SK-N-DZ (cell line): Measurements from ENCODE around the gene IL27RA.

Experiments
- DNase-seq: peaks from one replicate; pipeline ENCODE4 v3.0.0-alpha.2; 2015; ENCODE audit warnings: low spot score

IL27RA gene

DNA sequence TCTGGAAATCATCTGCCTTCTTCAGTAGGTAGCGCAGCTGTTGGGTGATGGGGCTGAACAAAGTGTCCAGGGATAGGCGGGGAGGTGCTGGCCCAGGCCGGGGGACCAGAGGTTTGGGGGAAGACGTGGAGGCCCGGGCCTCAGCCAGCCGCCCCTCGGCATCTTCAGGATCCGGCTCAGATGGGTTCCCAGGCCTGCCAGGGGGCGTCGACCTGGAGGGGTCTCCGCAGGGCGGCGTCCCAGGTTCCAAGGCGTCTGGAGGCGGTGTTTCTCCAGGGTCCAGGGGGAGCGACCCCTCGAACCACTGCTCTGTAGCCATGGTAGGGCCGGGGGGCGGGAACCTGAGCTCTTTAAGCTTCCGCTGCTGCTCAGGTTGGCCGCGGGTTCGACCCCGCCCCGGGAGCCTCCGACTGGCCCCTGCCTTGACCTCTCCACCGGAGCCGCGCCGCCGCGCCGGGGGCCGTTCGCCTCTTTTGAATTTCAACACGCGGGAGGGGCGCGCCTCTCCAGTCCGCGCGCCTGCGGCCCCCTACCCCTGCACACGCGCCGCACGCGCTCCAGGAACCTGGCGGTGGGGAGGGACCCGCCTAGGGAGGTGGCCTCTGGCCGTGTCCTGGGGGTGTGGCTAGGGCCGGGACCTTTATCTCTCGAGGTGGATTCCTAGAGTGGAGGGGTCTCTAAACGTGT lies 53.9 kb downstream of the IL27RA start, which contains the start of gene C19orf67:
C19orf67 (minus strand) TSS at position 475 of the 687 bp plus-strand sequence; CDS start at position 319, 156 bp downstream.
- DNase-seq = no peak

DNA sequence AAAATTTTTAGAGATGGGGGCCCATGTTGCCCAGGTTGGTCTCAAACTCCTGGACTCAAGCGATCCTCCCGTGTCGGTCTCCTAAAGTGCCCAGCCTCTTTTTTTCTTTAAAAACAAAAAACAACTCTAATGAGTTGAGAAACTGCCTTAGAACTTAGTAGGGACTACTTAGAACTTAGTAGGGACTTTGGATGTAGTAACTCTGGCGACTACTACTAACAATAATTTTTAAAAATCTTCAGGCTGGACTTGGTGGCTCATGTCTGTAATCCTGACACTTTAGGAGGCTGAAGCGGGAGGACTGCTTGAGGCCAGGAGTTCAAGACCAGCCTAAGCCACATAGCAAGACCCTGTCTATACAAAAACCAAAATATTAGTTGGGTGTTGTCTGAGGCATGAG lies 54.5 kb downstream of the IL27RA start:
- DNase-seq = no peak

DNA sequence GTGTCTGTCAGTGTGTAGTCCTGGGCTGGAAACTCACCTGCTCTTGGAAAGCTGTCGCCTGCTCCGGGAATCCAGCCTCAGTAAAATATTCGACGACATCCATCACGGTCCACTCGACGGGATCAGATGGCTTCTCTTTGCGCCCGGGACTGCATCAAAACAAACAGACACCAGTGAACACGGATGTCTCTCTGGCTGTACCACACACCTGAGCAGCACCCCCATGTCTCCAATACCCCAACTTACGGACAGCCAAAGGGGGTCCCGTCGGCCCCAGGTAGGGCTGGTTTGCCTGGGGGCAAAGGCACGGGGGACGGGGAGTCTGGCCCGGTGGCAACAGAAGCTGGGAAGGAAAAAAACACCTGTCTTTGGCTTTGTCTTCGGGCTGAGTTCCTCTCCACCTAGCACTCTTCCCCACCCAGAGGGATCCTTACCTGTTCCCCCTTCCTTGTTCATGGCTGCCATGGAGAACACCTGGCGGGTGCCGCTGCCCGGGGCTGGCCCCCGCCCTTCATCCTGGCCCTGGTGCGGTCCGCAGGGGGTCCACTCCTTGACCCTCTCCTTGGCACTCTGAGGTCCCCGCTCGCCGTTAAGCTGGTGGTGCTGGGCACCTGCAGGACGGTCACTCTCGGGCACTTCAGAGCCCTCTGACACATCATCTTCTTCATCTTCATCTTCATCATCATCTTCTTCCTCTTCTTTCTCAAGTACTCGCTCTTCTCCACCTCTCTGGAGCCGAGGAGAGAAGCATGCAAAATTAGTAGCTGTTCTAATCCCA lies 57.3 kb downstream of the IL27RA start:
- DNase-seq = no peak

DNA sequence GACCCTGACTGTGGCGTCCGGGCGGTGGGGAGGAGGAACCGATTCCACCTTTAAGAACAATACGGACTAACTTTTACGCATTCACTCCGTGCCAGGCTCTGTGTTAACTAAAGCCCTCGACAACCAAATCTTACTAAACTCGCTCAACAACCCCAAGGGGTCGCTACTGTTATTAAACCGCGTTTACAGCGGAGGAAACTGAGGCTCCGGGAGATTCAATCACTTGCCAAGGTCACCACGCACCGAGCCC lies 57.8 kb downstream of the IL27RA start:
- DNase-seq = no peak

DNA sequence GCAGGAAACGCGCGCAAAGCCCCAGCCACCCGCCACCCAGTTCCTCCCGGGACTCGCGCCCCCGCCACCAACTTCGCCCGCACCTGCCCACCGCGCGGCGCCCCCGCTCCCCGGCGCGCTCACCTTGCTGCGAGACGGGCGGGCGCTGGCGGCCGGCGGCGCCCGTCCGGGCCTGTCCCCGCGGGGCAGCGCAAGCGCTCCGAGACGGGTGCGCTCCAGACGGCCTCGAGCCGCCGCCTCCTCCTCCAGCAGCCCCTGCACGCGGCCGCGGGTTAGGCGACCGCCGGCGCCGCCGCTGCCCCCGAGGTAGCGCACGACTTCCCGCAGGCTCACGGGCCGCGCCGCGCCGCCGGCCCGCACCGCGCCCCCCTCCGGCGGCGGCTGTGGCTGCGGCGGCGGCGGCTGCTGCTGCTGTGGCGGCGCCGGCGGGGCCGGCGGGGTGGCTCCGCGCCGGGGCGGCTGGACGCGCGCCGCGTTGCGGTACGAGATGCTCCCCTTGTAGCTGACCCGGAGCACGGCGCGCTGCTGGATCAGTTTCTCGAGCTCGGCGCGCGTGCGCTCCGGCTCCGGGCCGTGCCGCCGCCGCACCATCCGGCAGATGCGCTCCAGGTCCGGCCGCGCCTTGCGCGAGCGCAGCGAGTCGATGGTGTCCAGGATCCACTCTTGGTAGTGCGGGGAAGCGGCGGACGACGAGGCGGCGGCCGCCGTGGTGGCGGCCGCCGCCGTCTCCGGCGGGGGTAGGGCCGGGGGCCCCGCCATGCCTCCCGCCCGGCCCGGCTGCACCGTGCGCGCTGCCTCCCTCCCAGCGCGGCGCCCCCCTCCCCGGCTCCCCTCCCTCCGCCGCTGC lies 58.3 kb downstream of the IL27RA start:
- DNase-seq = peak; percentile 32

DNA sequence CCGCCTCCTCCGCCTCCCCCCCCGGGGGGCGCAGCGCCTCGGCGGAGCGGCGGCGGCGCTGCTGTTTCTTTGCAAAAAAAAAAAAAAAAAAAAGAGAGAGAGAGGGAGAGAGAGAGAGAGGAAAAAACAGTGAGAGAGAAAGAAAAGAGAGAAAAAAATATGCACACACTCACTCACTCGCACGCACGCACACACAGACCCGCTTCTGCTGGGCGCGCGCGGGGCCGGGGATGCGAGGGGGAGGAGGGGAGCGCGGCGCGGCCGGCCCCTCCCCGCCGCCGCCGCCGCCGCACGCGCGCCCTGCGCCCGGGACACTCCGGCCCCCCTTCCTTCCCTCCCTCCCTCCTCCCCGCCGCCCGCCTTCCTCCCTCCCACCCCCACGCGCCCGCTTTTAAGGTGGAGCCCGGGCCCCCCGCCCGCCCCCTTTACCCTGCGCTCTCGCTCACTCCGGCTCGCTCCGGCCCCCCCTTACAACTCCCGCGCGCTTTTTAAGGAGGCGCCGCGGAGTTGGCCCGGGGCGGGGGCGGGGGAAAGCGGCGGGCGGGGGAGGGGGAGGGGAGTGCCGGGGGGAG lies 59.0 kb downstream of the IL27RA start, which contains the start of gene SAMD1:
SAMD1 (minus strand) TSS at position 243 of the 572 bp plus-strand sequence.
- peak; percentile 76 for DNase-seq

DNA sequence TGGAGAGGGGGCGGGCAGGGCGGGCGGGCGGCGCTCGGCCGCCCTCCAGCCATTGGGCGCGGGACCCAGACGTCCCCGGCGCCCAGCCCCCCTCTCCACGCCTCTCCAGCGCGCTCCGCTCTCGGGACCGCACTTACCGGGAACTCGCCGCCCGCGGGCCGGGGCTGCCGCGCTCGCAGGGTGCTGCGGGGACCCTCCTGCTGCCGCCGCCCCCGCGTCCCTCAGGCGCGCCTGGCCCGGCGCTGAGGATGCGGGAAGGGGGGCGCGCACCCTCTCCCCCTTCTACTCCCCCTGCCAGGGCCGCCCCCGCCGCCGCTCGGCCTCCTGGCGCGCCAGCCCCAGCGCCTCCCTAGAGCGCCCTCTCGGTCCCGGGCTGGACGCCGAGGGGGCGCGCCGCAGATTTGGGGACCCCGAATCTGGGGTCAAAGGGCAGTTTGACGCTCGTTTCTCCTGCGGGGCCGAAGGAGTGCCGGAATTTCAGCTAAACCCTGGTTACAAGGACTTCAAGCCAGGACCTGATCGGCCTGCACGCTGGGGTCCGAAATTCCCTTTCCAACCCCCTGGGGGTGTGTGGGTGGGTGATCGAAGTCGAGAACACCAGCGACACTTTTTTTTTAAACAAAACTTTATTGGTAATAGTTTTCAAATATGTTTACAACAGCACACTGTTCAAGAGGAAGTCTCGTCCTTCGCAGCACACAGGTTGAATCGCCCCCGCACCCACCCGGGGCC lies 59.7 kb downstream of the IL27RA start:
- peak; percentile 73 for DNase-seq

DNA sequence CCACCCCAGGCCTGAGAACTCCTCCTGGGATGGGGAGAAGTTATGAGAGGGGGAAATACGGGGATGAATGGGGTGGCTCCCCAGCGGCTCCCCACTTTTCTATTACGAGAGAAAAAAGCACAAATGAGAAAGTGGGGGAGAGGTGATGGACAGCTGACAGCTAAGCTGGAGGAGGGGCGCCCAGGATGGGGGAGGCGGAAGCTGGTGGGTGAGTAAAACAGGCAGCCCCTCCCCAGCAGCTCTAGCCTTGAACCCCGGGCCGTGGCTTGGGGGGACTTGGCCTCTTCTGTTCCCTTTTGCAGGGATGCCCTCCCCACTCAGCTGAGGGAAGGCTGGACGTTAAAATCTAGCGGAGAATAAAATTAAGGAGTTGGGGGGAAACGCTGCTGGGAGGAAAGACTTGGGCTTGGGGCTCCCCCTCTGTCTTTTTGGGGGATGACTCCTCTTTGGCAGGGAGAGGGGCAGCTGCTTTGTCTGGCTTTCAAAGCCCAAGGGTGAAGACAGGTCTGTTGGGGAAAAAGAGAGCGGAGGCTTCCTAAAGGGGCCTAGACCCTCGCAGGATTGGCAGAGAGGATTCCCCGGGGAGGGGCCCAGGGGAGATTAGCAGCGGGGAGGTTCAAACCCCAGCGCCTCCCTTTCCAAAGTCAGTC lies 60.4 kb downstream of the IL27RA start:
- DNase-seq = no peak

DNA sequence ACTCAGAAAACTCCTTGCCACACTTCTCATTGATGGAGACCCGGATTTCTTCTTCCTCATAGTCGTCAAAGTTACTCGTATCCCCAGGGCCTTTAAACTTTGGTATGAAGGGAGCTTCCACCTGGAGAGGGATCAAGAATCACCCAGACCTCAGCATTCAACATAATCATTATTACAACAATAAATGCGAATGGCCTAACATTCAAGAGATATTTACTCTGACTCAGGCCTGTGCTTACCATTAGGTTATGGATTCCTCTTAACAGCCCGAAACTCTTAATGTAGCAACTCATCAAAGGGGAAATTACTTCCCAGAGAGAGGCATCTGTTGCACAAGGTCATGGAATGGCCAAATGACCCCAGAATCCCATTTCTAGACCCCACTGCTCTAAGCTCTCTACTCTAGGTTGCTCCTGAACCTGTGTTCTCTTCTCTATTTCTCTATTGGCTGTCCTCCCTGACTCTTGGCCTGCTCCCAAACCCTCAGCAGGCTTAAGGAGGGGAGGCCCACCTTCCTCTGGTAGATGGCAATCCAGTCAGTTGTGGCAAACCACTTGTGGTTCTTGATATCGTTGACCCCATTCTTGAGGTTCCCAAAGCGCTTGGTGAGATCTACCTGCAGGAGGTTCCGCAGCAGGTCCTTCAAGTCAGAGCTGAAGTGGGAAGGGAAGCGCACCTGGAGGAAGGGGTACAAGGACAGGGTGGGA lies 61.7 kb downstream of the IL27RA start:
- DNase-seq = no peak

DNA sequence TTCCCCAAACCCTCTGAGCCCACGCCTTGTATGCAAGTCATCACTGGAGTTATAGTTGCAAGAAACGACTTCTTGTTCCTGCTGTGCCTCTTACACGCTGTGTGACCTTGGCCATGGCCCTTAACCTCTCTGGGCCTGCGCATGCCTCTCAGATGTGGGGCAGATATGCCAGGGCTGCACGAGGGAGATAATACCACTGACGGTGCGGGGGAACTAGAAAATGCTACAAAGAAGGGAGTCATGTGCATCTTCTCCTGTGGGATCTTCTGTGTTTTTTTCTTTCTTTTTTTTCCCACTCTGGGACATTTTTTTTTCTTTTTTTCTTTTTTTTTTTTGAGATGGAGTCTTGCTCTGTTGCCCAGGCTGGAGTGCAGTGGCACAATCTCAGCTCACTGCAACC lies 63.3 kb downstream of the IL27RA start:
- no peak for DNase-seq

DNA sequence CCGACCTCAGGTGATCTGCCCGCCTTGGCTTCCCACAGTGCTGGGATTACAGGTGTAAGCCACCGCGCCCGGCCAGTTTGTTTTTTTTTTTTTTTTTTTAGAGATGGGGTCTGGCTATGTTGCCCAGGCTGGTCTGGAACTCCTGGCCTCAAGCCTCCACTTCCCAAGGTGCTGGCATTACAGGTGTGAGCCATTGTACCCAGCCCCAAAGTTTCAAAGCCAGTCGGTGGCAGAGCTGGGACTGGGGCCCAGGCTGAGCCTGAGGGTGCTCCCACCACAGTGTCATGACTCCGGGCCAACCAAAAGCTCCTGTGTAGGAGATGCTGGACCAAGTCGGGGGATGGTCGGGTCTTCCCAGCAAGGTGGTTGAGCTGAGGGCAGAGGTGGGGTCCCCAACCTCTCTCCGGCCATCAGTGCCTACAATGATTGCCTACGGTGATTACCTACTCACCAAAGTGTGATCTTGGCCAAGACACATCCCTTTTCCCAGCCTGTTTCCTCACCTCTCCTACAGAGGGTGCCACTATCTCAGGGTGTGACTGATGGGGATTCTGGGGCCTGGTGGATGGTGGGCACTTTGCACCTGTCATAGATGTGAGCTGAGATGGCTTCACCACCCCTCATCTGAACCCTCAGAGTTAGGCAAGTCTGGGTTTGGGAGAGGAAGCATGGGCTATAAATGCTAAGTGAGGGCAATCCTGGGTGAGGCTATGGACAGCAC lies 64.9 kb downstream of the IL27RA start:
- DNase-seq = no peak

DNA sequence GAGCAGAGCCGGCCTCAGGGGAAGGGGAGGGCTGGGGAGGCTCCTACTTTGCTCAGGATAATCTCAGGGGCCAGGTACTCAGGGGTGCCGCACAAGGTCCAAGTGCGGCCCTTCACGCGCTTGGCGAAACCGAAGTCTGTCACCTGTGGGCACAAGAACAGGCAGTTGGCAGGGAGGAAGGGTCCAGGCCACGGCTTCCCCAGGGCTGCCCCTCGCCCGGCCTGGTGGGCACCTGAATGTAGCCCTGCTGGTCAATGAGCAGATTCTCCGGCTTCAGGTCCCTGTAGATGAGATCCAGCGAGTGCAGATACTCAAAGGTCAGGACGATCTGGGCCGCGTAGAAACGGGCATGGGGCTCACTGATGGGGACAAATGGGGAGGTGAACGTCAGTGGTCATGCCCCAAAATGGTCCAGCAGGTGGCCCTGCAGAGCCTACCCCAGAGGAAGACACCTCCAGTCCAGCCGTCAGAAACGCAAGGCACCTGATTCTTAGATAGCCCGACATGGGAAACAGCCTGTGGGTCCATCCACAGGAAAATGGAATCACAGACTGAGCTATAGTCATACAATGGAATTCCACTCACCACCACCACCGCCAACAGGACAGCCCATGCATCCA lies 66.1 kb downstream of the IL27RA start:
- no peak for DNase-seq

DNA sequence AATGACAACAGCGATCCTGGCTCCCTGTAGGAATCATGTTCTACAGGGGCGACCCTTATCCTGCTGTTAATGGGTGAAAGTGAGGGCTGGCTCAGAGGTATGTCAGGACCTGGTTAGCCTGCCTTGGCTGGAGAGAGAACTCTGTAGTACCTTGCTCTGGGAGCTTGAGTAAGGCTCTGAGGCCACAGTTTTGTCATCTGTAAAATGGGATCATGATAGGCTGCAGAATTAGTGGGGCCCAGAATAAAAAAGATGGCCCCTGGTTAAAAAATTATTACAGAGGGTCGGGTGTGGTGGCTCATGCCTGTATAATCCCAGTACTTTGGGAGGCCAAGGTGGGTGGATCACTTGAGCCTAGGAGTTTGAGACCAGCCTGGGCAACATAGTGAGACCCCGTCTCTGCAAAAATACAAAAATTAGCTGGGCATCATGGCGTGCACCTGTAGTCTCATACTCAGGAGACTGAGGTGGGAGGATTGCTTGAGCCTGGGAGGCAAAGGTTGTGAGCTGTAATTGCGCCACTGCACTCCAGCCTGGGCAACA lies 69.5 kb downstream of the IL27RA start:
- DNase-seq = no peak

DNA sequence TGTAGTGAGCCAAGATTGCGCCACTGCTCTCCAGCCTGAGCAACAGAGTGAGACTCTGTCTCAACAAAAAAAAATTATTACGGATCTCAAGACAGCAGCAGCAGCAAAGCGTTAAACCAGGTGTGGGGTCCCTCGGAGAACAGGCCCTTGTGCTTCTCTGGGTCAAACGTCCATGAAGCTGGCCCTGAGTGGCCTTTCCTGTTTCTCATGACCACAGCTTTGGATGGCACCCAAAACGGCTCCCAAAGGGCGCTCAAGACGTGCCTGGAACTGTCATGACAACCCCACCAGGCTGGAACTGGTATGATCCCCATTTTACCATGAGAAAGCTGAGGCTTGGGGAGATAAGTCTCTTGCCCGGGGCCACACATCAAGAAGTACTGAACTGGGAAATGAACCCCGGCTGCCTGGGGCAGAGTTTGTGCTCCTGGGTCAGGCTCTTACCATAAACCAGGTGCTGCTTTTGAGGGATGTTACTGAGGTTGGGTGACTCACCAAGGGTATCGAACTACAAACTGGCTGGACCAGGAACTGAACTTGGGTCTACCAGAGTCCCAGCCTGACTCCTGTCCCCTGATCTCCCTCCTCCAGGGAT lies 70.6 kb downstream of the IL27RA start:
- DNase-seq = no peak

DNA sequence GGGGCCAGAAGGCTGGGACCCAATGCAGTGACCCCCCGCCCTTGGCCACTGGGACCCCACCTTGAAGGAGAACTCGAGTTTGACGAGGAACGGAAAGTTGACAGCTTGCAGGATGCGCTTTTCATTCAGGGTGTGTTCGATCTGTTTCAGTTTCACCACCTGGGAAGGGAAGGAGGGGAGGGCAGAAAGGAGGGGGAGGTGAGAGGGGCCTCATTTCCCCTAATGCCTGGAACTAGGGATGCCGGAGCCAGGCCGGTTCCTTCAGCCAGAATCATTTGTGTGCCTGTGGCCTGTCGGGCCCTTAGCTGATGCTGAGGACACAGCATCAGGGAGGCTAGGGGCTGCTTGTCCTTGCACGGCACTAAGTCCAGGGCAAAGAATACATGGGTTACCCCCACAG lies 71.2 kb downstream of the IL27RA start:
- DNase-seq = no peak
